ENCODE measurements around the gene RUBCNL.
"Not testable (repeated sequence)": the region's sequence is repeated elsewhere in the genome, so short reads cannot be mapped to it uniquely, and the experiment has no call there.

RUBCNL gene

DNA sequence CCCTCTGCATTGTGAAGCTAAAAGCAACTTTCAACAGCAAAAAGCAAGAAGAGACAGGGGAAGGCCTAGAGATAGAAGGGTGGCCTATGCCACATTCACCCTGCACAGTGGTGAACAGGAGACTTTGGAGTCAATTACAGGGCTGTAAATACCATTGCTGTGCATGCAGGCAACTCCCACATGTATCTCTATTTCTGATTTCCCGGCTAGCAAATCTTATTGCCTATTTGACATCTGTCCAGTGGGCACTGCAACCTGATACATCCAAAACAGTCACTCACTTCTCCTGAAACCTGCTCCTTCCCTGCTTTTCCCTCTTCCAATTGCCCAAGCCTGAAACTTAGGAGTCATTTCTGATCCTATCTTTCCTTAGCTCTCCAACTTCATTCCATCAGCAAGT, 13.4 kb downstream of the RUBCNL start:
- DNase-seq, result no peak

DNA sequence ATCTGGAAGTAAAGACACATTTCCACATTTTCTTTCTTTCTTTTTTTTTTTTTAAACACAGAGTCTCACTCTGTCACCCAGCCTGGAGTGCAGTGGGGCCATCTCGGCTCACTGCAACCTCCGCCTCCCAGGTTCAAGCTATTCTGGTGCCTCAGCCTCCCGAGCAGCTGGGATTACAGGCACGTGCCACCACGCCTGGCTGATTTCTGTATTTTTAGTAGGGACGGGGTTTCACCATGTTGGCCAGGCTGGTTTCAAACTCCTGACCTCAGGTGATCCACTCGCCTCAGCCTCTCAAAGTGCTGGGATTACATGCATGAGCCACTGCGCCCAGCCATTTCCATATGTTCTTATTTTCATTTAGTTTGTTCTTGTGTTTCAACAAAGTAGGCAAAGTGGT, 14.1 kb downstream of the RUBCNL start:
- DNase-seq, result not testable (repeated sequence)

DNA sequence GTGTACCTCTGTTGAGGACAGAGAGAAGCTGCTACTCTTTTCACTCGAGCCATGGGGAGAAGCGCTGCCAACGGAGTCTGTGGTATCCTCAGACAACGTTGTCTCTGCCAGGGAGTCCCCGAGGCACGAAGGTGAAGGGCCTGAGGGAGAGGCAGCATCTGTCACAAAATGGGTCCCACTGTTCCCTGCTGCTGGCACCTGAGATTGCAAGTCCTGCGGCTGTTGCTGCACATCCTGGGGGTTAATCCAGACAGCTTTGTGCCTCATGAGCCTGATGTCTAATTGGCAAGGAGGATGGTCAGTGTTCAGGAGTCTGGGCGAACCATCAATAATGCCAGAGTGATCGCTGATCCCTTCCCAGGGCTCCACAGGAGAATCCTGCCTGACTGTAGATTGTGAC, 15.0 kb downstream of the RUBCNL start:
- no peak for DNase-seq

DNA sequence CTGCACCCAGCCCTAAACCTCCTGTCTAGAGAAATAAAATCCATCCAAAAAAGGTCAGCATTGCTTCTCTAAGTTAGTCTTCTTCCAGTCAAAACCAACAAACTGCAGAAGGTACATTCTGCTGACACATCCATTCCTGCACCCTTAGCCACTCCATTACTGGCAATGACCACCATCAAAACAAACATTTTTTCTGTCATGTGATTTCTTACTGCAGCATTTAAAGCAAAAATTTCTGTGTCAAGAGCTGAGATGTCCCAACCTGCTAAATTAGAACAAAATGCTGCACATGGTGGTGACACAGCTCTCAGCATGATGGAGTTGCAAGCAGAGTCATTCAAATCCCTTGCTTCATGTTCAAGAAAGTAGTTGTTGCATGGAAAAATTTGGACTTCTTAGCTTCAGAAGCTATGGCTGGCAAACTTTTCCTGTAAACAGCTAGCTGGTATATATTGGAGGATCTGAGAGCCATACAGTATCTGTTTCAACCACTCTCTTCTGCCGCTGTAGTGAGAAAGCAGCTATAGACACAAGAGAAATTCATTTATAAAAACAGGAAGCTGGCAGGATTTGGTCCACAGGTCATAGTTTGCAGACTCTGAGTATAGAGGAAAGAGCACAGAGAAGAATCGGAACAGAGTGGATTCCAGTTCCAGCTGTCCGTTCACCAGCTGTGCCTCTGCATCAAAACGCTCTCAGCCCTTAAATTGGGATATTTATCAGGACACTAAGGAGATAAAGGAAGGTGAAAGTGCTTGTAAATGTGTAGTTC, 17.4 kb downstream of the RUBCNL start:
- no peak for DNase-seq

DNA sequence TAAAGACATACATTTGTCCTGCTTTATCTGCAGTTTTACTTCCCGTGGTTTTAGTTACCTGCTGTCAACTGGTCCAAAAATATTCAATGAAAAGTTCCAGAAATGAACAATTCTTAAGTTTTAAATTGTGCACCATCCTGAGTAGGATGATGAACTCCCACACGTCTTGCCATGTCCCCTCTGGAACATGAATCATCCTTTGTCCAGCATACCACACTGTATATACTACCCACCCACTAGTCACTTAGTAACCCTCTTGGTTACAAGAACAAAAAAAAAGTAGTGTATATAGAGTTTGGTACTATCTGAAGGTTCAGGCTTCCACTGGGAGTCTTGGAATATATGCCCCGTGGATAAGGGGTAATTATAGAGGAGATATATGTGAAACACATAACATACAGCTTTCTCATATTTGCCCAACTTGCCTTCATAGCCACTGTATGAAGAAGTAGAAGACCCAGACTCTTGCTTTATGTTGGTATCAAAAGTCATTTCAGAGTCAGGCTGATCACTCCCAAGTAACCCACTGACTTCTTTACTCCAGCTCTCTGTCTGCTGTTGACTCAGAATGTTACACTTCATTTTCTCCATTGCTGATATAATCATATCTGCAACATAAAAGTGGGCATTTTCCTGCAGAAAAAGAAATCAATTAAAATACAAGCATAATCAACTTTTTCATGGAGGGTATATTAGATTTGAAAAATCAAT, 19.3 kb downstream of the RUBCNL start:
- DNase-seq, result no peak

DNA sequence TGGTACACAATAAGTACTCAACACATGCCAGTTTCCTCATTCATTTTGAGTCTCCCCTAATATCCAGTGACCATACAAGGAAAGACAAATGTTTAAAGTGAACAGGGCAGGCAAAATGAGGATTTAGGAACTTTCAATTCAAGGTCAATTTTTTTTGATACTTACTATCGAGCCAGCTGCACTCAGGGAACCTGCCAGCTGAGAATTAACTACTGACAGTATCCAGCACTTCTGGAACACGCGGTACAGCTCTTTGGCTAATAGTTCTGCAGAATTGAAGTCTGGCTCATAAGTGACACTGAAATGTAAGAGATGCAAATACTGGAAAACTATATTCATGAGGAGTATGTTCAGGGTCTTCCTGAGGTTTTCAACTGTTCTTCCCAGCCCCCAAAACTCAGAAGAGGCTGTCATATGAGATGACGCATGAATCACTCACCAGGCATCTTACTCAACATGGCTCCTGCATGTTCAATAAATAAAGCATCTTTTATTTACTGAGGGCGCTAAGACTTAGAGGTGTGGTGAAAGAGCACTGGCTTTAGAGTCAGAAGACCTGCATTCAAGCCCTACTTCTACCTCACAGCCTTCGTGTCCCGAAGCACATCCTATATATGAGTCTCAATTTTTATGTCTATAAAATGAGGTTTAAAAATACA, 25.6 kb downstream of the RUBCNL start:
- no peak for DNase-seq

DNA sequence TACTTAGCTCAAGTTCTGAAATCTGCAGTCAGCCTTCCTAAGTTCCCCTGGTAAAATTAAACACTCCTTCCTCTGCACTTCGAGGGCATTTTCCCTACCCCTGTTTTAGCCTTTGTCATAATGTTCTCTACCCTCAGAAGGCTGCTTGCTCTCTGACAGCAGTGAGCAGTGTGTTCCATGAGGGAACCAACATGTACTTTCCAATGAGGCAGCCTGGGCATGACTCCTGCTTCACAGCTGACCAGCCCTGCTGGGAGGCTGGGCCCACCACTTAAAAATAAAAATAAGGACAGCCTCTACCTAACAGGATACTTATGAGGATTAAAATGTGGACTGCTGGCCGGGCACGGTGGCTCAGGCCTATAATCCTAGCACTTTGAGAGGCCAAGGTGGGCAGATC, 26.4 kb downstream of the RUBCNL start:
- no peak for DNase-seq

DNA sequence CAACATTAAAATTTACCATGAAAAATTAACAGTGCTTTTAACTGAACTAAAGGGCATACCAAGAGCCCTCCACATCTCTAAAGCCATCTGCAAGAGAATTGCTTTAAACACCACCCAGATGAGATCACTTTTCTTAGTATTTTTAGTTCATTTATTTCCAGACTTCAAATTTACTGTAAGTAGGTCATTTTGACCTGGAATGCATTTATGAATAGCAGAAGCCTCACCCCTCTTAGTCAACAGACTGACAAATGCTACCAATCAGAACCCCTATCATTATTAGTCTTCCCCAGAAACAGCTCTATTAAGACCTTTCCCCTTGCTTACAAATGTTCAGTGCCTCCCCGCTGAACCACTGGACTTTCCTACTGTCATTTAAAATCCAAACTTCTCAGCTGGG, 27.3 kb downstream of the RUBCNL start:
- DNase-seq, result no peak

DNA sequence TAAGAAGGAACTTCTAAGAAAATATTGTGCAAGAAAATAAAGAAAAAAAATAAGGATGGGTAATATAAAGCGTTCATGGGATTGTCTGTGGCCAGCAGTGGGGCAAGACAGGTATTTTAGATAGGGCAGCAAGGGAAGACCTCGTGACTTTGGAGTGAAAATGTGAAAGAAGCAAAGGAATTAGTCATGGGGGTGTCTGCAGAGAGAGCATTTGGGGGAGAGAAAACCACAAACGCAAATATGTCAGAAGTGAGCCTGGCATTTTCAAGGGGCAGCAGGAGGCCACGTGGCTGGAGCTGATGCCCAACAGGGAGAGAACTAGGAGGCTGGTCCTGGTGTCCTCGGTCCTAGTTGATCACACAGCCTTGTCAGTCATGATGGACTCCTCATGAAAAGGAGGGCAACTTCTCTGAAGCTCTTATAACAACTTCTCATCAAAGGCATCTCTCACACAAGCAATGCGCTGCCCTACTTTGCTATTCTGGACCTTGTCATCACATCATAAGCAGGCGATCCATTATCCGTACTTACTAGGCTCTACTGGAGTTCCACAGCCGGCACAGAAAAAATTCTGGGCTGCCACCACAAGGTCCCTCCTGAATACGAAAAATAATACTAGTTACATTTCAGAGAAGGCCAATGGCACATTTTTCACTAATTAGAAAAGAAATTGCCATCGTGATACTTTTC, 31.0 kb downstream of the RUBCNL start:
- no peak for DNase-seq

DNA sequence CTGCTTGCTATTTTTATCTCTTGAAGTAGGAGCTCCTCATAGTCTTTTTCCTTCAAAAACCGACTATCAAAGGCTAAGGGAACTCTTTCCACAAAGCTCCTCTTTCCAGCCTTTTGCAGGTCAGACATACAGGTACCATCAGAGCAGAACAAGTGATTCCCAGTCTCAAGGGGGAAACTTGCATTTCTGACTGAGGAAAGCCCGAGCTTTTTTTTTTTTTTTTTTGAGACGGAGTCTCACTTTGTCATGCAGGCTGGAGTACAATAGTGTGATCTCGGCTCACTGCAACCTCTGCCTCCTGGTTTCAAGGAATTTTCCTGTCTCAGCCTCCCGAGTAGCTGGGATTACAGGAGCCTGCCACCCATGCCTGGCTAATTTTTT, 32.0 kb downstream of the RUBCNL start:
- no peak for DNase-seq

DNA sequence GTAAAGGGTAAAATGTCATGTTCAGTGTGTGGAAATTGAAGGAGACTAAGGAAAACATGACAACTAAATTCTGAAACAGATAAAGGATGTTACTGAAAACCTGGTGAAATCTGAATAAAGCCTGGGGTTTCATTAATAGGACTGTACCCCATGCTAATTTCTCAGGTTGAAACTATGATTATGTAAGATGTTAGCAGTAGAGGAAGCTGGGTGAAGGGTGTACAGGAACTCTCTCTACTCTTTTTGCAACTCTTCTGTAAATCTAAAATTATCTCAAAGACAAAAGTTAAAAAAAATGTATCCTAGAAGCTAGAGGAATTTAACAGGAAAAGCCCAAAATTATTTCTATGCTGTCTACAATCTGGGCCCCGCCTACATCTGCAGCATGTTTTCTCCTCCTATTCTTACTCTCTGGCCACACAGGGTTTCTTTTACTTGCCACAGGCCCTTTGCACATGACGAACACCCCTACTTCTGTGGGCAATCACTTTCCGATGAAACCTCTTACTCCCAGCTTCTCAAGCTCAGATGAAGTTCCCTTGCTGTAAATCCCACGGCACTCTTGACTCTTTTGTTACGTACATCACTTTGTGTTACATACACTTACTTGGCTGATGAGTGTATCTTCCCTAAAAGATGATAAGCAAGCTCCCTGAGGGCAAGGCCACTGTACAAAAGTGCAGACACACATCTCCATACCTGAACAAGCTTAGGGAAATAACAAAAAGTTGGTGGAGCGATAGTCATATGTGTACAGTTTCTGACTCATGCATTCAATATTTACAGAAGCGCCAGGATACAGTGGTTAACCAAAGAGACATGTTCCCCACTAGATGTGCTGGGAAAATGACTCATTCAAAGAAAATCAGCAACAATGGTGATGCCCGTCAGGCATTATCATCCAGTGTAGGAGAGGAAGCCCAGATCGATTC, 32.6 kb downstream of the RUBCNL start:
- peak; percentile 29 for DNase-seq

DNA sequence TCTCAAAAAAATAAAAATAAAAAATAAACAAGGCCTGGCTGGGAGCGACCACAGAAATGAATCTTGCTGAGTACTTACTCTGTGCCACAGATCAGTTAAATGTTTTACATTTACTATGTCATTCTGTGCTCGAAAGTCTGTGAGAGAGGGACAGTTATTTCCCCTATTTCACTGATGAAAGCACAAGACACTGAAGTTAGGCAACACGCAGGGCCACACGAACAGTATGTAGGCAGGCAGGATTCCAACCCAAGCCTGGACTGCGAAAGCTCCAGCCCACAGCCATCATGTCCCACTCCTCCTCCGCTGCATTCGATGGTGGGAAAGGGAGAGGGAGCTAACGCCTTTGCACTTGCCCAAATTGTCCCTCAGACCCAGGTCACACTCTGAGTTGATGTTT, 34.2 kb downstream of the RUBCNL start:
- DNase-seq, result no peak

DNA sequence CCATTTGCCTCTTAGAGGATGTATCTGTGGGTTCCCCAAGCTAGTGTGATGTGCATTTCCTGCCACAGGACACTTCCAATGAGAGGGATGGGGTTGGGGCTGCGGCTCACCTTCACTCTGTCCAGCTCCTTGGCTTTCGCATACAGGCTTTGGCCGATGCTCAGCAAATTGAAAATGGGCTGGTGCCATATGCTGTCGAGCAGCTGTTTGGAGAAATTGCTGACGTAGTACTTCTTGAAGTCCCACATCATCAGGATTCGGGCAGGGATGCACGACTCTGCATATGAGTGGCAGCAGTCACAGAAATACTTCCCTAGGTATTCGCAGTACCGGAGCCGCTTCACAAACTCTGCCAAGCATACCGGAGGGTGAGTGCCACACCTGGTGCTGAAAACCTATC, 37.0 kb downstream of the RUBCNL start:
- DNase-seq, result no peak

DNA sequence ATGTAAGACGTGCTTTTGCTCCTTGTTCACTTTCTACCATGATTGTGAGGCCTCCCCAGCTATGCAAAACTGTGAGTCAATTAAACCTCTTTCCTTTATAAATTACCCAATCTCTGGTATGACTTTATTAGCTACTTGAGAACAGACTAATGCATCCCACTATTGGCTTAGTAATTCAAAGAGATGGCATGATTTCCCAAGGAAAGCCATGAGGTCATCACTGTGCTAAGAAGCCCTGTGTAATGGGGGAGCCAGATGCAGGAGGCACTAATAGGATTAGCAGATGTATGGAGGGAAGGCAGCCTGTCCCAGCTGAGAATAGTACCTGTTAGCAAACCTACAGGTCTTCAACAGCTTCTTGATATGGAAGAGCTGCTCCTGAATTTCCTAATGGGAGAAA, 38.1 kb downstream of the RUBCNL start:
- no peak for DNase-seq

DNA sequence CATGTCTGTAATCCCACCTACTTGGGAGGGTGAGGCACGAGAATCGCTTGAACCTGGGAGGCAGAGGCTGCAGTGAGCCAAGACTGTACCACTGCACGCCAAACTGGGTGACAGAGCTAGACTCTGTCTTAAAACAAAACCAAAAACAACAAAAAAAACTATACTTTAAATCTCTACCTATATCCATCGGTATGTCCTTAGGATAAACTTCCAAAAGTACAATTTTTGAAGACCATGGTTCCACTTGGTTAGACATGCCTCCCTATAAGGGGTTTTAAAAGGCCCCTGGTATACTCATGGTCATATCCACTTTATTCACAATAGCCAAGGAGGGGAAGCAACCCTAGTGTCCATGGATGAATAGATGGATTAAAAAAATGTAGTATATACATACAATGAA, 39.8 kb downstream of the RUBCNL start:
- no peak for DNase-seq

DNA sequence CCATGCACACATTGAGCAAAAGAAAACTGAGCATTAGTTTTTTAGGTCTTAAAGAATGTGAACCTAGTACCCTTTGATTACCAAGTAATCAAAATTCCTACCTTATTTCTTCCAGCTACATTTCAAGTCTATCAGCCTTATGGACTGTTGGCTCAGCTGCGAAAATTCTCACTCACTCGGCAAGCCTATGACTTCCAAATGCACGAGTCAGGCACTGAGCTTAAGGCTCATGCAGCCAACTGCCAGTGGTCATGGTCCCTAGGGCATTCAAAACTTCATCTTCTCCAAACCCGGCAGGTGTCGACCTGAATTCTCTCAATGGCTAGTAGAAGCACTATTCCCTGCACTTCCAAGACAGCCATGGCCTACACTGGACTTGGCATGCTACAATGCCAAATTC, 41.2 kb downstream of the RUBCNL start:
- DNase-seq, result no peak

DNA sequence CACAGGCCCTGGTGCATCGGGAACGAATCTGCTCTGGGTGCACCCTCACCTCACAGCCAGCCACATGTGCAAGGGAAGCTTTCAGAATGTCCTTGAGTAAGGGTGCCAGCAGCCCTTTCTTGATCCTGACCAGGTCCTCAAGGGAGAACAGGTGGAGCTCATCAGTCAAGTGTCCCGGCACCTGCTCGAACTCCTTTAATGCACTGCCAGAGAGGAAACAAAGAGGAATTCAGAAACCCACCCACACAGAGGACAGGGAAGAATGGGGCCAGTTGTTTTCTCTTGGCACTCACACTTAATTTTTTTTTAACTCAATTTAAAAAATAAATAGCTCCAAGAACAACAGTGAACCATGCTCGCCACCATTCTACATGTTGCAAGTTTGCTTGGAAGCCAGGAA, 41.7 kb downstream of the RUBCNL start:
- DNase-seq, result no peak

DNA sequence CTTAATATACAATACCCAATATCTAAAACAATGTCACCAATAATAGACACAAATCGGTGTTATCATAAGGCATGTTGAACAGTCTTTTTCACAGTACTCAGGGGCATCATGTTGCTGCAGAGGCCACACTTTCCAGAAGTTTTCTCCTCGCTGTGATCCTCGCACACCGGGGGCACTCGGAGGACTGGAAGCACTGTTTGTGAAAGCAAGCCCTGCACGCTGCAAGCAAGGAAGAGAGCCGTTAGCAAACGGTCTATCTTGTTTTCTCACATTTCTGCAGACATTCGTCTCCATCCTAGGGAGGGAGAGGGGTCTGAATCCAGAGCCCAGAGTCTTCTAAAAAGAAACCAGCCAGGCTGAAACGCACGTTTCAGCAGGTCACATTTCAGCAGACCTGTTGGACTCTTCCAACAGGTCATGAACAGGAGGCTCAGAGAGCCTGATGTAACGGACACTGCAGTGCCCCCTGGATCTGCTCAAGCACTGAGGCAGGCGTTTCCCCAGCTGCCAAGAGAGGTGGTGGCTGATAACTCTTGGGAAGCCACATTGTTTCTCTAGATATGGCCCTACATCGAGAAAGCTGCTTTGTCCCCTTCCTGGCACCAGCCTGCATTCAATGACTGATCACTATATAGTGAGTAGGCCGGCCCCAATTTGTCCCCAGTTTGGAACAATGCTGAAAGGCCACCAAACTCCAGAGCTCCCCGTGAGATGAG, 43.6 kb downstream of the RUBCNL start:
- DNase-seq, result no peak

DNA sequence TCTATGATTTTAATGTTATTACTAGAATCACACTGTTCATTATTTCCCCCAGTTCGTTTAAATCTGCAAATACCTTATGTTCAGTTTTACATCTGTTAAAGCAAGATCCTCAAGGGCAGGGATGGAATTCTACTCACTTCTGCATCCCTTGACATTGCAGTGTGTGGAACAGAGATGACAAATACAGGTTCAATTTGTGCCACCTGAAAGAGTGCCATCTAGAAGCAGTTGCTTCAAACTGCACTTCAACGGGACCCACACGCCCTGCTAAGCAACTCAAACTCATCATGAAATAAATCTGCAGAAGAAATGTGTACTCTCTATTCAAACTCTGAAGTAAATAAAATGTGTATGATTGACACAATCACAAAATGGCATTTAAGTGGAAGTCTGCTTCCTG, 44.5 kb downstream of the RUBCNL start:
- DNase-seq, result no peak

DNA sequence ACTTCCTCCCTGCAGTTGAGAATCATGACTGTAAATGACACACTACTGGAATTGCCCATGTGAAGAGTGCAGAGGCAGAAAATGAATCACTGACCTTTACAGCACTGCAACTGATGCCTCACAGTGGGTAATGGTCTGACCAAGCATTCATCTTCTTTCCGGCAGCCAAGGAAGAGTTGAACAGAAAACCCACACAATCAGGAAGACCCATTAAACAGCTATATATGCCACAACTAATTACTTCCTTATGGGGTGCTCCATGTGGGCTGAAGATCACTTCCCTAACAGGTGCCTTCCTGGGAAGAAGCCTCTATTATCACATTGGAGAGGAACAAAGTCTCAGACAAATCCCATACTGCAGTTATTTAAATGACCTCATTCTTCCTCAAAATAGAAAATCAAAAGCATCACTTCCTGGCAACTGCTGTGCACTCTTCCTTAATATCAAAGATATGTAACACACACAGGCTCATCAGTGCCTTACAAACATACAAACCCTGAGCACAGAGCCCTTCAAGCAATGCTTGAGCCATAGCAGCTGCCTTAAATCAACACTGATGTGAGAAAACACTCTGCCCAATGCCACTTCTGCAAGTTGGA, 45.8 kb downstream of the RUBCNL start:
- DNase-seq, result peak; percentile 16

DNA sequence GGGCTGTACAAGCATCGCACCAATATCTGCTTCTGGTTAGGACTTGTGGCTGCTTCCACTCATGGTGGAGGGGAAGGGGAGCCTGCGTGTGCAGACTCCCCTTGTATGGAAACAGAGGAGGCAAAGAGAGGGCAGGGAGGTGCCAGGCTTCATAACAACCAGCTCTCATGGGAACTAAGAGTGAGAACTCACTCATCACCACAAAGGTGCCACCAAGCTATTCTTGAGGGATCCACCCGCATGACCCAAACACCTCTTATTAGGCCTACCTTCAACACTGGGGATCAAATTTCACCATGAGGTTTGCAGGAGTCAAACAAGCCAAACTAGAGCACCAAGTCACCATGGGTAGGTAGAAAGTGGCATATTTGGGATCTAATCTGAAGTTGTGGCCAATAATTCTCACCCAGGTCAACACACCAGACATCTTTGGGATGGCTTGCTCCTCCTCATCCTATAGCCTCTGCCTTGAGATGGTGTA, 46.4 kb downstream of the RUBCNL start:
- DNase-seq, result no peak

Measured in CD4-positive, alpha-beta T cell treated with Interleukin-17A for 1 hour (primary cell).